ENCODE measurements around the gene CALML6. TPM values are rescaled to one million over a fixed set of nuclear protein-coding genes. Genes with fewer than 3 reads are reported as not detected.

Gene CALML6, protein sequence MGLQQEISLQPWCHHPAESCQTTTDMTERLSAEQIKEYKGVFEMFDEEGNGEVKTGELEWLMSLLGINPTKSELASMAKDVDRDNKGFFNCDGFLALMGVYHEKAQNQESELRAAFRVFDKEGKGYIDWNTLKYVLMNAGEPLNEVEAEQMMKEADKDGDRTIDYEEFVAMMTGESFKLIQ
- under 0.01 TPM in 2 replicates for total RNA-seq

DNA sequence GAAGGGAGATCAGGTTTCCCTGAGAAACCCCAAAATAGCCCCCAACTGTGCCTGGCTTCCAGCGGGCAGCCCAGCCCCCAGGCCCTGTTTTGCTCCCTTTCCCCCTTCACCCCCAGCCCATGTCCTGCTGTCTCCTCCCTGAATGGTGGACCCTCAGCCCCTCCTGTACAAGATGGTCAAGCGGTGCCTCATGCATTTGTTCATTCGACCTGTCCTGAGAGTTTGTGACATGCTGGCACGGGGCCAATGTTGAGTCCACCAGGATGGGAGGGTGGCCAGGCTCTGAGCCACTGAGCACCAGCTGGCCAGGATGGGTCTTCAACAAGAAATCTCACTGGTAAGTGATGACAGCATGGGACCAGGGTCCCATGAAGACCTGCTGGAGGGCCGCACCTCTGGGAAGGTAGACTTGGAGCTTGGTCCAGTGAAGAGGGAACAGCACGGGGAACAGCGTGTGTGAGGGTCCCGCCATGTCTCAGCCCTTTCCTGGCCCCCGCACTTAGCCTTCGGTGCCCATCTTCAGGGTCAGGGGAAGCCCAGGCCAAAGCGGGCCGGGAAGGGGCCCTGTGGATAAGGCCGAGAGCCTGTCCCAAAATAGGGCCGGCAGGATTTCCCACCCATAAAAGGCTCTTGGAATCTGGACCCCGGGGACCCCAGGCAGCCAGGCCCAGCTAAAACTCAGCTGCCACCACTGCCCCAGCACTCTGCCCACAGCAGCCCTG lies at the start of gene CALML6:
TSS of gene CALML6 (plus strand) at position 290 of the 722 bp plus-strand sequence. CDS start at position 311, 21 bp downstream.
- no peak within 1 kb of the TSS for H3K4me3 ChIP-seq (ENCODE audit: low read depth, low read length)
- no peak for DNase-seq (ENCODE audit: low read depth)
- TF ChIP-seq CTCF (IDR thresholded peaks at IDR 0.05; ENCODE audit: insufficient read depth, low read depth, low read length), result no peak

- TF ChIP-seq CTCF (IDR thresholded peaks at IDR 0.05; ENCODE audit: insufficient read depth, low read depth, low read length), result no peak
- no peak overlapping the region for H3K4me3 ChIP-seq (ENCODE audit: low read depth, low read length)
- DNase-seq (ENCODE audit: low read depth), result no peak
Measured at GRCh38 chr1:1867164-1867563, 47.9 kb upstream of the CALML6 start.

GRCh38 chr1:1869469-1869868 lies 45.6 kb upstream of the CALML6 start:
- no peak for TF ChIP-seq CTCF (IDR thresholded peaks at IDR 0.05; ENCODE audit: insufficient read depth, low read depth, low read length)
- DNase-seq (ENCODE audit: low read depth), result no peak
- H3K4me3 ChIP-seq (ENCODE audit: low read depth, low read length), result no peak overlapping the region

DNA sequence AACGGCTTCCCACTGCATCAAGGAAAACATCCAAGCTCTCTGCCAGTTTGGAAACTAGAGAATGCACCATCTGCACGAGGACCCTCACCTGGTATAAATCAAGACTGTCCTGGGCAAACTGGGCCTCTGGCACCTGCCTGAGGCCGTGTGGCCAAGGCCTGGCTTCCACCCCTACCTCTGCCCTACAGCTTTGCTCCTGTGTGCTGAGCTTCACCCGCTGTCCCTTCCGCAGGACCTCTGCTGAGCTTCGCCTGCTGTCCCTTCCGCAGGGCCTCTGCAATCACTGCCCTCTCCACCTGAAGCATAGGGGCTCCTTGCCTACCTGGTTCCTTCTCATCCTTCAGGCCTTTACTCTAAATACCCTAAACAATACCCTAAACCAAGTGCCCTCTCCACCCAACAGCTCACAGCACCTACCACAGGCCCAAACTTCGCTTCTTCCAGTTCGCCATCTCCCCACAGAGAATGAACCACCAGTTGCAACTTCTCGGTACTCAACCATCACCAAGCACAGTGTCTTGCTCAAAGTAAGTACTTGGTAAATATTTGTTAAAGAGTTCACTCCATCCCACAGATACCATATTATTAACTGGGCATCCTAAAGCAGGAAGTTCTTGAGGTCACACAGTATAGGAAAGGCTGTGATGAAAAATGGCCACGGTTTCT lies 42.6 kb upstream of the CALML6 start:
- H3K4me3 ChIP-seq (ENCODE audit: low read depth, low read length), result no peak overlapping the region
- no peak for TF ChIP-seq CTCF (IDR thresholded peaks at IDR 0.05; ENCODE audit: insufficient read depth, low read depth, low read length)
- DNase-seq (ENCODE audit: low read depth), result no peak

DNA sequence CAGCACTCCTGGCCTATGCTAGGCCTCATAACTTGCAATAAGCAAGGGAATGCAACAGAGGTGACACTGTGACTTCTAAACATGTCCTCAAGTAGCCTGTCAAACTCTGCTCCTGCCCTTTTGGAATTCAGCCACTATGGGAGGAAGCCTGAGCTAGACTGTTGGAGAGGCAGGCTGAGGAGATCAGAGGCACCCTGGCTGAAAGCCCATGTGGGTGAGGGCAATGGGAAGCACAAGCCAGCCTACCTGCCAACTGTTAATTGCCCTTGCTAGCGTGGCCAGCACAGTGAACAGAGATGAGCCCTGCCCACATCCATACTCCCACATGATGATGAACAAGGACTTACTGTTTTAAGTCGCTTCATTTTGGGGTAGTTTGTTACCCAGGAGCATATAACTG lies 41.9 kb upstream of the CALML6 start:
- TF ChIP-seq CTCF (IDR thresholded peaks at IDR 0.05; ENCODE audit: insufficient read depth, low read depth, low read length), result no peak
- H3K4me3 ChIP-seq (ENCODE audit: low read depth, low read length), result no peak overlapping the region
- no peak for DNase-seq (ENCODE audit: low read depth)

GRCh38 chr1:1874901-1875300 lies 40.2 kb upstream of the CALML6 start:
- H3K4me3 ChIP-seq (ENCODE audit: low read depth, low read length), result no peak overlapping the region
- no peak for TF ChIP-seq CTCF (IDR thresholded peaks at IDR 0.05; ENCODE audit: insufficient read depth, low read depth, low read length)
- DNase-seq (ENCODE audit: low read depth), result no peak

All from fibroblast of villous mesenchyme (primary cell).